ENCODE data around the gene STIMATE. TPM values are rescaled to one million over a fixed set of nuclear protein-coding genes. Genes with fewer than 3 reads are reported as not detected.

Gene STIMATE
- total and polyA plus RNA-seq, 8 donors = 4.9 to 121 (median 14.0) TPM

DNA sequence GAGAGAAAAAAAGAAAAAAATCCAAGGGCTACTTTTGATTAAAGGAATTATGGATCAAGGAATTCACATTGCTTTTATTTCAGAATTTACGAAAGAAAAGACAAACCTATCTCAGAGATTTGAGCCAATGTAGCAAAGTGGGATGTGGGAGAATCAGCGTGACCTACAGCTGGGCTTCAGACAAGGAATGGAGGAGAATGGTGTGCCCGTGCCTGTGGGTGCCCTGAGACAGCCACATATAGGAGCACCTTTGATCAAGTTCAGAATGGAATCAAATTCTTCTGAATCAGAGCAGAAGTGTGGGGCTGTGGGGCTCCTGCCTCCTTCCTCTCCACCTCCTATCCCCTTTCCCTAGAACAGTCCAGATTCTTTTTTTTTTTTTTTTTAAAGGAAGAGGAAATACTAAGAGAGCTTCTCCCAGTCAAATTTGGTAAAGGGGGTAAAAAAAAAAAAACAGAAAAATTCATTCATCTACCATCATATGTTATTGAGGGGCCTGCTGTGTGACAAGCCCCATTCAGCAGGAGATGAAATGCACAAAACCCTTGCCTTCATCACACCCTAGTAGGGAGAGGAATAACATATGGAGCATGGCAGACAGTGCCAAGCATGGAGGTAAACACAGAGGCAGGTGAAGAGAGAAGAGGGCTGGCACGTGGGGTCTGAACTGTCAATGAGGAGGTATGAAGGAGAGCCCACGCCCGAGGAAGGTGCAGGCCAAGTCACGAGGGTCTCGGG lies 37.5 kb downstream of the STIMATE start:
- TF ChIP-seq, protein P1, sequence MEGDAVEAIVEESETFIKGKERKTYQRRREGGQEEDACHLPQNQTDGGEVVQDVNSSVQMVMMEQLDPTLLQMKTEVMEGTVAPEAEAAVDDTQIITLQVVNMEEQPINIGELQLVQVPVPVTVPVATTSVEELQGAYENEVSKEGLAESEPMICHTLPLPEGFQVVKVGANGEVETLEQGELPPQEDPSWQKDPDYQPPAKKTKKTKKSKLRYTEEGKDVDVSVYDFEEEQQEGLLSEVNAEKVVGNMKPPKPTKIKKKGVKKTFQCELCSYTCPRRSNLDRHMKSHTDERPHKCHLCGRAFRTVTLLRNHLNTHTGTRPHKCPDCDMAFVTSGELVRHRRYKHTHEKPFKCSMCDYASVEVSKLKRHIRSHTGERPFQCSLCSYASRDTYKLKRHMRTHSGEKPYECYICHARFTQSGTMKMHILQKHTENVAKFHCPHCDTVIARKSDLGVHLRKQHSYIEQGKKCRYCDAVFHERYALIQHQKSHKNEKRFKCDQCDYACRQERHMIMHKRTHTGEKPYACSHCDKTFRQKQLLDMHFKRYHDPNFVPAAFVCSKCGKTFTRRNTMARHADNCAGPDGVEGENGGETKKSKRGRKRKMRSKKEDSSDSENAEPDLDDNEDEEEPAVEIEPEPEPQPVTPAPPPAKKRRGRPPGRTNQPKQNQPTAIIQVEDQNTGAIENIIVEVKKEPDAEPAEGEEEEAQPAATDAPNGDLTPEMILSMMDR (IDR thresholded peaks at IDR 0.05) = no peak
- TF ChIP-seq EP300 (IDR thresholded peaks at IDR 0.05) (no peak), POLR2A (IDR thresholded peaks at IDR 0.05) (no peak)
- no peak overlapping the region for H3K27ac ChIP-seq
- intact Hi-C loops (cut with DNase I; ENCODE audit: low total_unique reads) = loop anchor here (10.0 kb wide), 1 partner anchor 215 kb away; no protein-coding TSS in a partner anchor
- 84 to 91% (median 87%) methylated on average over 8 of the region's 8 CpGs for WGBS, 5 donors
- H3K9me3 ChIP-seq = no peaks in the 10 kb centered on the region
- peaks cover 3 to 27% (median 5%) of the 10 kb centered on the region in 4 donors for H3K36me3 ChIP-seq
- no peak overlapping the region for H3K4me3 ChIP-seq
- peaks cover 0 to 5% (median 0%) of the 10 kb centered on the region in 4 donors for H3K4me1 ChIP-seq
- no peak for DNase-seq
- no peaks in the 10 kb centered on the region for H3K27me3 ChIP-seq

DNA sequence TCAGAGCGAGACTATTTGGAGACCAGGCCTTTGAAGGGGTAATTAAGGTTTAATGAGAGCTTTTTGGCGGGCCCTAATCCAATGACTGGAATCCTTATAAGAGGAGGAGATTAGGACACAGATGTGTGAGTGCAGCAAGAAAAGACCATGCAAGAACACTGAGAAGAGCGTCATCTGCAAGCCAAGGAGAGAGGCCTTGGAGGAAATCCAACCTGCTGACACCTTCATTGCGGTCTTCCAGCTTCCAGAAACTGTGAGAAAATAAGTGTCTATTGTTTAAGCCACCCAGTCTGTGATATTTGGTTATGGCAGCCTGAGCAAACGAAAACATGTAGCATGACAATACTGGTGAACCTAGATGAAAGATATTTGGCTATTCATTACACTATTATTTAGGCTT lies 39.5 kb downstream of the STIMATE start:
- no peak for TF ChIP-seq POLR2A (IDR thresholded peaks at IDR 0.05)
- no peak for TF ChIP-seq POLR2AphosphoS5 (IDR thresholded peaks at IDR 0.05)
- TF ChIP-seq, protein P1 (IDR thresholded peaks at IDR 0.05) = no peak
- no peak for TF ChIP-seq EP300 (IDR thresholded peaks at IDR 0.05)
- Histone ChIP-seq H3K9me3 (no peaks in the 10 kb centered on the region), H3K4me1 (peaks cover 0 to 5% (median 0%) of the 10 kb centered on the region in 4 donors), H3K27me3 (no peaks in the 10 kb centered on the region), H3K36me3 (peaks cover 10 to 41% (median 21%) of the 10 kb centered on the region in 4 donors), H3K27ac (no peak overlapping the region), H3K4me3 (no peak overlapping the region)
- 80 to 96% (median 91%) methylated on average over 5 of the region's 5 CpGs for WGBS, 5 donors
- no peak for DNase-seq
- intact Hi-C loops (cut with DNase I; ENCODE audit: low total_unique reads) = loop anchor here (10.0 kb wide), 1 partner anchor 217 kb away; no protein-coding TSS in a partner anchor

DNA sequence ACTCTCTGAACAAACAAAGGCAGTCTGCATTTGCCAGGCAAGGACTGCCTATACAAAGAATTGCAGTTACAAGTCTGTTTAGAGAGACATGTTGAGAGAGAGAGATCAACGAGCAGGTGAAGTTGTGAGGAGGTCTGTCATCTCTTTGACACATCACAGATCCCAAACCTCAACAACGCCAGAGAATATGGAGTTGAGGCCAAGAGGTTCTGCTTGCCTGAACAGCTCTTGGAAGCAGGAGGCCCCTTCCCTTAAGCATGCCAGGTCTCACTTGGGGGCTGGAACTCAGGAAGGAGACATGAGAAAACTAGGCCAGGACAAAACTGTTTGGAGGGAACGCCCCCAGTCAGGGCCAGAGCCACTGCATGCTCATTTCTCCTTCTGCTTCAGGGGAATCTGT lies 40.2 kb downstream of the STIMATE start:
- Histone ChIP-seq H3K4me3 (no peak overlapping the region), H3K4me1 (peaks cover 0 to 5% (median 0%) of the 10 kb centered on the region in 4 donors), H3K27ac (no peak overlapping the region), H3K36me3 (peaks cover 13 to 48% (median 27%) of the 10 kb centered on the region in 4 donors), H3K9me3 (no peaks in the 10 kb centered on the region), H3K27me3 (no peaks in the 10 kb centered on the region)
- DNase-seq = no peak
- TF ChIP-seq EP300 (IDR thresholded peaks at IDR 0.05) (no peak), POLR2A (IDR thresholded peaks at IDR 0.05) (no peak), POLR2AphosphoS5 (IDR thresholded peaks at IDR 0.05) (no peak)
- TF ChIP-seq, protein P1 (IDR thresholded peaks at IDR 0.05) = no peak
- intact Hi-C loops (cut with DNase I; ENCODE audit: low total_unique reads) = loop anchor here (10.0 kb wide), 1 partner anchor 218 kb away; no protein-coding TSS in a partner anchor
- WGBS, 5 donors = 82 to 94% (median 92%) methylated on average over 3 of the region's 3 CpGs

DNA sequence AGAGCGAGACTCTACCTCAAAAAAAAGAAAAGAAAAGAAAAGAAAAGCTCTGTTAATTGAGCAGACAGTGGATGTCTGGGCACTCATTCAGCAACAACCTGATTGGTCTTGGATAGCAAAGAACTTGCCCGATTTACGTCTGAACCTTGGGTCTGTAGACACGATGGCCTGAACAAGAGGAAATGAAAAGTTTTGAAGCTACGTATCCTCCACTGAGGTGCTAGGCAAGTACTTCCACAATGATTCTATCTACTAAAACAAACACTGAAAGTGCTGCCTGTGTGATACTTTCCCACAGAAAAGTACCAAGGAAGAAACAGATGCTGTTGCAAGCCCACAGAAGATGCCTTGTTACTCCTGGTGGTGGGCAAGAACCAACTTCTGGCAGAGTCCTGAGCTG lies 40.7 kb downstream of the STIMATE start:
- Histone ChIP-seq H3K4me3 (no peak overlapping the region), H3K9me3 (no peaks in the 10 kb centered on the region), H3K36me3 (peaks cover 18 to 53% (median 31%) of the 10 kb centered on the region in 4 donors), H3K27me3 (no peaks in the 10 kb centered on the region), H3K4me1 (peaks cover 0 to 5% (median 0%) of the 10 kb centered on the region in 4 donors), H3K27ac (no peak overlapping the region)
- TF ChIP-seq, protein P1 (IDR thresholded peaks at IDR 0.05) = no peak
- no peak for TF ChIP-seq EP300 (IDR thresholded peaks at IDR 0.05)
- no peak for TF ChIP-seq POLR2A (IDR thresholded peaks at IDR 0.05)
- TF ChIP-seq POLR2AphosphoS5 (IDR thresholded peaks at IDR 0.05) = no peak
- 86 to 93% (median 88%) methylated on average over 5 of the region's 5 CpGs for WGBS, 5 donors
- intact Hi-C loops (cut with DNase I; ENCODE audit: low total_unique reads) = loop anchor here (10.0 kb wide), 1 partner anchor 218 kb away; no protein-coding TSS in a partner anchor
- DNase-seq = no peak

Data from stomach (tissue), 9 donors.